HepG2 (cell line): ENCODE measurements around the gene TRIM4. TPM values are rescaled to one million over a fixed set of nuclear protein-coding genes. Genes with fewer than 3 reads are reported as not detected.

ENCODE experiments used
- ATAC-seq: fragments of 200-7000 bp; cut with Tn5 transposase; 3 replicates; pipeline ENCODE4 v1.9.1; 2020; ENCODE audit warnings: mild to moderate bottlenecking, moderate library complexity
- BruUV-seq: library from RNA; stranded (reverse); fragments of 400-500 nt; replicated peaks from 2 replicates; lab custom pipeline; 2021; lab: Mats Ljungman, UMichigan
- CTCF ChIA-PET: fragments of 300-600 bp; formaldehyde crosslinking; extraction: SDS; loops from one replicate; lab custom pipeline; 2021; ENCODE audit warnings: low total read pairs, inconsistent platforms, low intra/inter-chr PET ratio; lab: Yijun Ruan, JAX
- POLR2A ChIA-PET: fragments of 350-600 bp; sonication (Branson Sonifier 250); formaldehyde crosslinking; loops from one replicate; lab custom pipeline; 2020; ENCODE audit warnings: antibody characterized with exemption, inconsistent platforms; lab: Yijun Ruan, JAX
- DNase-seq: peaks from one replicate; pipeline ENCODE4 v3.0.0-alpha.2; 2015; ENCODE audit warnings: low spot score
- FAIRE-seq: peaks from 3 replicates; lab custom pipeline; 2011; peaks lifted over from hg19 to GRCh38; lab: Jason Lieb, UNC
- H2AFZ ChIP-seq: one replicate; pipeline ENCODE4 v1.6.1; 2011; ENCODE audit warnings: low read length, inconsistent platforms
- H3K27ac ChIP-seq: fragments of 300-600 bp; 3 replicates; pipeline ENCODE4 v1.8.0; 2011; ENCODE audit warnings: mixed run types, mild to moderate bottlenecking, mixed read lengths, low read length, inconsistent platforms; ENCODE audit not compliant: insufficient read depth; ENCODE audit errors: extremely low read length
- H3K27me3 ChIP-seq, 2 experiments: fragments of 200-600 bp in 1 of 2; 2 replicates in 1 of 2; 3 replicates in 1 of 2; pipeline versions ENCODE4 v1.6.0 to v1.8.0; 2011; ENCODE audit warnings: low read length in 2 of 2, mild to moderate bottlenecking in 2 of 2, moderate library complexity in 2 of 2, inconsistent platforms in 1 of 2; ENCODE audit not compliant: insufficient read depth in 2 of 2, control insufficient read depth in 1 of 2
- H3K36me3 ChIP-seq, 2 experiments: fragments of 200-600 bp in 1 of 2; replicated peaks in 1 of 2; 2 replicates in 1 of 2; 3 replicates in 1 of 2; pipeline versions ENCODE4 v1.5.1 to v1.8.0; 2011; ENCODE audit warnings: low read length in 2 of 2, inconsistent platforms in 1 of 2; ENCODE audit not compliant: insufficient read depth in 2 of 2, control insufficient read depth in 1 of 2
- H3K4me1 ChIP-seq: 2 replicates; pipeline ENCODE4 v1.5.1; 2012; ENCODE audit warnings: low read length, inconsistent platforms; ENCODE audit not compliant: insufficient read depth
- H3K4me2 ChIP-seq: 2 replicates; pipeline ENCODE4 v1.6.0; 2011; ENCODE audit warnings: low read depth, low read length, inconsistent platforms
- H3K4me3 ChIP-seq, 3 experiments: fragments of 200-600 bp in 1 of 3; sonication (generic), shearing (Covaris generic) in 1 of 3; replicated peaks in 1 of 3; 2 replicates each; pipeline ENCODE4 v1.5.1; 2011 to 2016; ENCODE audit warnings: low read length in 3 of 3, inconsistent platforms in 2 of 3, low read depth in 2 of 3, mild to moderate bottlenecking in 2 of 3, control low read depth in 1 of 3, mixed read lengths in 1 of 3; ENCODE audit not compliant: insufficient read depth in 1 of 3
- H3K79me2 ChIP-seq: one replicate; pipeline ENCODE4 v1.6.1; 2011; ENCODE audit warnings: low read length, inconsistent platforms; ENCODE audit not compliant: insufficient read depth
- H3K9ac ChIP-seq: 2 replicates; pipeline ENCODE4 v1.6.0; 2011; ENCODE audit warnings: mild to moderate bottlenecking, low read depth, low read length, inconsistent platforms; ENCODE audit not compliant: insufficient read depth
- H3K9me3 ChIP-seq: 2 replicates; pipeline ENCODE4 v1.5.1; 2012; ENCODE audit warnings: mild to moderate bottlenecking, low read length
- H4K20me1 ChIP-seq: 2 replicates; pipeline ENCODE4 v1.6.0; 2011; ENCODE audit warnings: inconsistent platforms, mild to moderate bottlenecking, low read length, moderate library complexity; ENCODE audit not compliant: insufficient read depth
- ARNTL ChIP-seq: sonication (generic); formaldehyde crosslinking; IDR thresholded peaks from 2 replicates; pipeline ENCODE4 v1.4.0; 2020; ENCODE audit warnings: mild to moderate bottlenecking, missing genetic modification reagents
- FOSL1 ChIP-seq: sonication (generic); formaldehyde crosslinking; IDR thresholded peaks from 2 replicates; pipeline ENCODE4 v1.9.0; 2021; ENCODE audit warnings: missing genetic modification reagents, borderline replicate concordance
- GATAD1 ChIP-seq: IDR thresholded peaks from 2 replicates; pipeline ENCODE4 v1.6.1; 2016; ENCODE audit warnings: missing genetic modification reagents, missing compliant biosample characterization
- HBP1 ChIP-seq: IDR thresholded peaks from 2 replicates; pipeline ENCODE4 v1.6.1; 2016; ENCODE audit warnings: low read depth, control low read depth
- HMG20A ChIP-seq: IDR thresholded peaks from 2 replicates; pipeline ENCODE4 v1.6.1; 2016; ENCODE audit warnings: borderline replicate concordance
- PATZ1 ChIP-seq: sonication (generic); formaldehyde crosslinking; IDR thresholded peaks from 2 replicates; pipeline ENCODE4 v1.4.0; 2020; ENCODE audit warnings: missing genetic modification reagents
- SIN3A ChIP-seq: IDR thresholded peaks from 2 replicates; pipeline ENCODE4 v1.6.1; 2011; ENCODE audit warnings: low read depth, mild to moderate bottlenecking, control low read depth, low read length, borderline replicate concordance
- TAF15 ChIP-seq: fragments of 200-400 bp; formaldehyde crosslinking; IDR thresholded peaks from one replicate; pipeline ENCODE4 v1.6.1; 2018; ENCODE audit warnings: mild to moderate bottlenecking, low read depth, low read length; ENCODE audit not compliant: poor library complexity, severe bottlenecking
- TFDP2 ChIP-seq: sonication (generic); formaldehyde crosslinking; IDR thresholded peaks from 2 replicates; pipeline ENCODE4 v1.4.0; 2020; ENCODE audit warnings: missing genetic modification reagents
- U2AF1 ChIP-seq: fragments of 200-400 bp; formaldehyde crosslinking; optimal IDR thresholded peaks from 2 replicates; pipeline ENCODE3; 2017; ENCODE audit warnings: mild to moderate bottlenecking, low read depth, low read length
- ZBTB1 ChIP-seq: sonication (generic); formaldehyde crosslinking; IDR thresholded peaks from 2 replicates; pipeline ENCODE4 v1.4.0; 2020; ENCODE audit warnings: missing genetic modification reagents, borderline replicate concordance
- ZBTB8A ChIP-seq: sonication (generic); formaldehyde crosslinking; IDR thresholded peaks from 2 replicates; pipeline ENCODE4 v1.4.0; 2020; ENCODE audit warnings: mild to moderate bottlenecking, low read depth, missing genetic modification reagents, borderline replicate concordance
- ZEB1 ChIP-seq: IDR thresholded peaks from 2 replicates; pipeline ENCODE4 v1.6.1; 2012; ENCODE audit warnings: mild to moderate bottlenecking, low read depth, inconsistent platforms; ENCODE audit not compliant: insufficient replicate concordance
- ZNF790 ChIP-seq: sonication (generic); formaldehyde crosslinking; IDR thresholded peaks from 2 replicates; pipeline ENCODE4 v1.8.0; 2022; ENCODE audit warnings: missing genetic modification reagents, mild to moderate bottlenecking, borderline replicate concordance
- WGBS: methylation state at CpG from one replicate; pipeline ENCODE4 v1.1.6; 2017; ENCODE audit warnings: low lambda C conversion rate; 5-methylcytosine and 5-hydroxymethylcytosine counted together
- in situ Hi-C: cut with HindIII; loops from 2 replicates; pipeline ENCODE4 v1.10.0; 2017; ENCODE audit warnings: low pct_unique_long_range_greater_than_20kb; ENCODE audit not compliant: extremely low pct_ligation_motif_present
- intact Hi-C: fragments of 100-400 bp; cut with micrococcal nuclease; formaldehyde crosslinking; loops from one replicate; pipeline ENCODE4 v1.10.0; 2022; ENCODE audit not compliant: unreplicated experiment
- polyA plus RNA-seq, 8 experiments: library from polyadenylated mRNA; depleted of rRNA in 3 of 8; stranded (reverse) in 7 of 8; unstranded in 1 of 8; fragments of >200 nt; fragmentation: Illumina TruSeq in 4 of 8; extraction: Trizol in 4 of 8; gene quantifications; 2 replicates each; pipeline versions ENCODE4 v1.2.1 to v1.2.3, GENCODE V29; 2011 to 2016; ENCODE audit warnings: low read depth in 4 of 8, missing spikeins in 1 of 8, mixed read lengths in 1 of 8; ENCODE audit not compliant: insufficient read depth in 1 of 8
- total RNA-seq, 5 experiments: library from RNA; depleted of rRNA; stranded (reverse); fragments of >200 nt; fragmentation: Illumina TruSeq; extraction: Trizol; gene quantifications; 2 replicates each; pipeline ENCODE4 v1.2.3, GENCODE V29; 2016; ENCODE audit warnings: low read depth in 1 of 5
- TF ChIP-seq, protein P1 (sequence below), 2 experiments: sonication (generic) in 1 of 2; formaldehyde crosslinking in 1 of 2; IDR thresholded peaks; 2 replicates each; pipeline versions ENCODE4 v1.4.0 to v1.6.1; 2018 to 2020; ENCODE audit warnings: missing genetic modification reagents in 2 of 2, borderline replicate concordance in 1 of 2, low read depth in 1 of 2, mild to moderate bottlenecking in 1 of 2, missing biosample characterization in 1 of 2
- TF ChIP-seq, protein P2 (sequence below): sonication (generic); formaldehyde crosslinking; IDR thresholded peaks from 2 replicates; pipeline ENCODE4 v1.9.0; 2021; ENCODE audit warnings: missing genetic modification reagents, borderline replicate concordance

Gene TRIM4
- total and polyA plus RNA-seq, 2 of the 13 experiments (the other 11 are each of a cell fraction or from before 2014, with no cell fraction given): 17.6 to 21.7 TPM

DNA sequence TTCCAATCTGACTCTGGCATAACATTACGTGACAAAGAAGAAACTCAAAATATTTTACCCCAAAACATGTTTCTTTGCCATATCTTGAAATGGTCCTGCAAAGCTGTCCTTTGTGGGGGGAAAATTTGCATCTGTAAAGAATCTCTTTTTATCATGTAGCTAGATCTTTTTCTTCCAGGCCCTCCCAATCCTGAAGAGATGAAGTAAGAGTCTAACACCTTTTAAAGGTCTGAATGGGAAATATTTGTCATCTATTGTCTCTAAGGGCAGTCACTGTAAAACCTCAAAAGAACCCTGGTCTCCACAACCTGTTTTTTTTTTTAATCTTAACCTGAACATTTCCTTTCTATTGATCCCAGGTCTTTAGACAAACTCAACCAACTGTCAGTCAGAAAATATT lies 51.1 kb downstream of the TRIM4 start:
- Histone ChIP-seq H3K79me2 (no peaks in the 10 kb centered on the region), H3K9me3 (no peaks in the 10 kb centered on the region), H3K27ac (no peak overlapping the region), H3K27me3 (no peaks in the 10 kb centered on the region), H3K4me1 (peaks cover 8% of the 10 kb centered on the region), H4K20me1 (no peaks in the 10 kb centered on the region), H3K4me3 (no peak overlapping the region), H3K36me3 (no peaks in the 10 kb centered on the region), H3K9ac (no peak overlapping the region), H3K4me2 (no peak overlapping the region), H2AFZ (no peak overlapping the region)
- 97% methylated on average over 1 of the region's 1 CpG for WGBS
- DNase-seq: no peak
- no peak for ATAC-seq
- CTCF ChIA-PET: no interaction called here
- POLR2A ChIA-PET: no interaction called here
- in situ Hi-C loops: no loop called here
- intact Hi-C loops: no loop called here
- no peak for FAIRE-seq
- BruUV-seq: no TSS peak
- TF ChIP-seq, protein P1, sequence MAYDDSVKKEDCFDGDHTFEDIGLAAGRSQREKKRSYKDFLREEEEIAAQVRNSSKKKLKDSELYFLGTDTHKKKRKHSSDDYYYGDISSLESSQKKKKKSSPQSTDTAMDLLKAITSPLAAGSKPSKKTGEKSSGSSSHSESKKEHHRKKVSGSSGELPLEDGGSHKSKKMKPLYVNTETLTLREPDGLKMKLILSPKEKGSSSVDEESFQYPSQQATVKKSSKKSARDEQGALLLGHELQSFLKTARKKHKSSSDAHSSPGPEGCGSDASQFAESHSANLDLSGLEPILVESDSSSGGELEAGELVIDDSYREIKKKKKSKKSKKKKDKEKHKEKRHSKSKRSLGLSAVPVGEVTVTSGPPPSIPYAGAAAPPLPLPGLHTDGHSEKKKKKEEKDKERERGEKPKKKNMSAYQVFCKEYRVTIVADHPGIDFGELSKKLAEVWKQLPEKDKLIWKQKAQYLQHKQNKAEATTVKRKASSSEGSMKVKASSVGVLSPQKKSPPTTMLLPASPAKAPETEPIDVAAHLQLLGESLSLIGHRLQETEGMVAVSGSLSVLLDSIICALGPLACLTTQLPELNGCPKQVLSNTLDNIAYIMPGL (CRISPR knock-in tag; IDR thresholded peaks at IDR 0.05; ENCODE audit: borderline replicate concordance in 1 of 2, low read depth in 1 of 2): no peak
- no peak for TF ChIP-seq HMG20A (CRISPR knock-in tag)
- TF ChIP-seq ARNTL: no peak
- no peak for TF ChIP-seq PATZ1
- no peak for TF ChIP-seq TAF15
- TF ChIP-seq ZEB1: no peak
- no peak for TF ChIP-seq HBP1 (CRISPR knock-in tag)
- TF ChIP-seq, protein P2, sequence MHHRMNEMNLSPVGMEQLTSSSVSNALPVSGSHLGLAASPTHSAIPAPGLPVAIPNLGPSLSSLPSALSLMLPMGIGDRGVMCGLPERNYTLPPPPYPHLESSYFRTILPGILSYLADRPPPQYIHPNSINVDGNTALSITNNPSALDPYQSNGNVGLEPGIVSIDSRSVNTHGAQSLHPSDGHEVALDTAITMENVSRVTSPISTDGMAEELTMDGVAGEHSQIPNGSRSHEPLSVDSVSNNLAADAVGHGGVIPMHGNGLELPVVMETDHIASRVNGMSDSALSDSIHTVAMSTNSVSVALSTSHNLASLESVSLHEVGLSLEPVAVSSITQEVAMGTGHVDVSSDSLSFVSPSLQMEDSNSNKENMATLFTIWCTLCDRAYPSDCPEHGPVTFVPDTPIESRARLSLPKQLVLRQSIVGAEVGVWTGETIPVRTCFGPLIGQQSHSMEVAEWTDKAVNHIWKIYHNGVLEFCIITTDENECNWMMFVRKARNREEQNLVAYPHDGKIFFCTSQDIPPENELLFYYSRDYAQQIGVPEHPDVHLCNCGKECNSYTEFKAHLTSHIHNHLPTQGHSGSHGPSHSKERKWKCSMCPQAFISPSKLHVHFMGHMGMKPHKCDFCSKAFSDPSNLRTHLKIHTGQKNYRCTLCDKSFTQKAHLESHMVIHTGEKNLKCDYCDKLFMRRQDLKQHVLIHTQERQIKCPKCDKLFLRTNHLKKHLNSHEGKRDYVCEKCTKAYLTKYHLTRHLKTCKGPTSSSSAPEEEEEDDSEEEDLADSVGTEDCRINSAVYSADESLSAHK (CRISPR knock-in tag): no peak
- TF ChIP-seq ZBTB1 (CRISPR knock-in tag): no peak
- no peak for TF ChIP-seq GATAD1
- no peak for TF ChIP-seq ZBTB8A (CRISPR knock-in tag)
- no peak for TF ChIP-seq FOSL1 (CRISPR knock-in tag)
- TF ChIP-seq ZNF790 (CRISPR knock-in tag): no peak
- TF ChIP-seq TFDP2 (CRISPR knock-in tag): no peak
- TF ChIP-seq U2AF1: no peak
- no peak for TF ChIP-seq SIN3A
